Psoas muscle (tissue), 8 donors: ENCODE data around the gene TMEM106C. TPM values are rescaled to one million over a fixed set of nuclear protein-coding genes. Genes with fewer than 3 reads are reported as not detected.

Experiments
- ATAC-seq, 4 donors: fragments of 200-7000 bp; cut with Tn5 transposase; one replicate each; pipeline ENCODE4 v1.9.1; 2020; ENCODE audit warnings: moderate library complexity in 3 of 4, mild to moderate bottlenecking in 2 of 4
- DNase-seq, 2 donors: peaks; one replicate each; pipeline ENCODE4 v3.0.0-alpha.2; 2020
- H3K27ac ChIP-seq: fragments of 200-600 bp; one replicate; pipeline ENCODE4 v1.8.0; 2022
- H3K27me3 ChIP-seq, 3 donors: fragments of 200-600 bp in 1 of 3; one replicate each; pipeline versions ENCODE4 v1.6.1 to v1.8.0; 2013 to 2022; ENCODE audit warnings: low read length in 2 of 3, mild to moderate bottlenecking in 2 of 3, moderate library complexity in 1 of 3; ENCODE audit not compliant: insufficient read depth in 3 of 3
- H3K36me3 ChIP-seq, 2 donors: fragments of 200-600 bp in 1 of 2; one replicate each; pipeline versions ENCODE4 v1.6.1 to v1.8.0; 2013 to 2022; ENCODE audit warnings: low read depth in 1 of 2, mild to moderate bottlenecking in 1 of 2, moderate library complexity in 1 of 2; ENCODE audit not compliant: insufficient read depth in 1 of 2
- H3K4me1 ChIP-seq: fragments of 200-600 bp; one replicate; pipeline ENCODE4 v1.8.0; 2022
- H3K4me3 ChIP-seq: fragments of 200-600 bp; one replicate; pipeline ENCODE4 v1.8.0; 2022; ENCODE audit warnings: mild to moderate bottlenecking
- H3K9me3 ChIP-seq: fragments of 200-600 bp; one replicate; pipeline ENCODE4 v1.8.0; 2022
- CTCF ChIP-seq: fragments of 200-600 bp; IDR thresholded peaks from one replicate; pipeline ENCODE4 v1.8.0; 2022; ENCODE audit warnings: antibody characterized with exemption
- WGBS, 3 donors: extraction: QIAGEN DNeasy Blood & Tissue Kit; methylation state at CpG; one replicate each; pipeline versions ENCODE4 v1.1.6 to v1.1.7; 2013; 5-methylcytosine and 5-hydroxymethylcytosine counted together
- intact Hi-C, 2 donors: fragments of 100-400 bp; cut with DNase I; formaldehyde crosslinking; loops; one replicate each; pipeline versions ENCODE4 v1.11.0 to v1.14.2; 2022
- polyA plus RNA-seq, 3 donors: library from polyadenylated mRNA; stranded (reverse); fragments of 200-250 nt; gene quantifications; one replicate each; pipeline ENCODE4 v1.2.3, GENCODE V29; 2013
- total RNA-seq, 4 donors: library from RNA; stranded (reverse); fragmentation: NEBNext Ultra II Directional in 2 of 4; extraction: Animal tissue kit (Norgen Biotek cat#: 25700) in 2 of 4; gene quantifications; one replicate each; pipeline versions ENCODE4 v1.2.1 to v1.2.4, GENCODE V29; 2021 to 2023
- donor health status: healthy with polysubstance abuse.
- donor health status: DM: no; HTN: no; CAD: no; lungs with moderate emphysema.
- donor health status: Bipolar disorder and iron deficiency.
- donor health status: healthy.
- donor health status: DM: yes; HTN: yes; CAD: no.
- donor health status: DM: no; HTN: no; CAD: no.
- donor health status: DM: no; HTN: no; CAD: no.
- donor health status: DM: yes; HTN: yes; CAD: no.

The TMEM106C gene
- total and polyA plus RNA-seq, 7 donors: 7.7 to 33.4 (median 14.7) TPM

DNA sequence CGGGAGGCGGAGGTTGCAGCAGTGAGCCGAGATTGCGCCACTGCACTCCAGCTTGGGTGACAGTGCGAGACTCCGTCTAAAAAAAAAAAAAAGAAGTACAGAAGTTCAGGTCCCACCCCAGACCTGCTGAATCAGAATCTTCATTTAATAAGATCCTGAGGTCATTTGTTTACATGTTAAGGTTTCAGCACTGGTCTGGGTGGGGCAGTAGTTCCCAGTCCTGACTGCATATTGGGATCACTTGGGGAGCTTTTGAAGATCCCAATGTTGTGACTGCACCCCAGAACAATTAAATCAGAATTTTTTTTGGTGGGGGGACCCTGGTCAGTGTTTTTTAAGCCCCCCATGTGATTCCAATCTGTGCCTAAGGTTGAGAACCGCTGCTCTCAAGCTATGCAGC lies 52.6 kb downstream of the TMEM106C start:
- WGBS, 3 donors: 86 to 95% (median 90%) methylated on average over 7 of the region's 7 CpGs
- ATAC-seq (no peak), DNase-seq (no peak)
- Histone ChIP-seq H3K4me3 (no peak overlapping the region), H3K27ac (no peak overlapping the region), H3K9me3 (no peaks in the 10 kb centered on the region), H3K36me3 (no peaks in the 10 kb centered on the region), H3K27me3 (peaks cover 0 to 3% (median 0%) of the 10 kb centered on the region in 3 donors), H3K4me1 (no peaks in the 10 kb centered on the region)
- intact Hi-C loops: no loop called here
- no peak for TF ChIP-seq CTCF

GRCh38 chr12:48016373-48017020 lies 53.1 kb downstream of the TMEM106C start:
- no peaks in the 10 kb centered on the region for H3K4me1 ChIP-seq
- H3K27me3 ChIP-seq: peaks cover 0 to 3% (median 0%) of the 10 kb centered on the region in 3 donors
- no peaks in the 10 kb centered on the region for H3K36me3 ChIP-seq
- no peak overlapping the region for H3K27ac ChIP-seq
- H3K4me3 ChIP-seq: no peak overlapping the region
- no peak for TF ChIP-seq CTCF
- DNase-seq (no peak), ATAC-seq (no peak)
- H3K9me3 ChIP-seq: no peaks in the 10 kb centered on the region
- intact Hi-C loops: no loop called here
- WGBS, 3 donors: 68 to 73% (median 73%) methylated on average over 8 of the region's 8 CpGs

DNA sequence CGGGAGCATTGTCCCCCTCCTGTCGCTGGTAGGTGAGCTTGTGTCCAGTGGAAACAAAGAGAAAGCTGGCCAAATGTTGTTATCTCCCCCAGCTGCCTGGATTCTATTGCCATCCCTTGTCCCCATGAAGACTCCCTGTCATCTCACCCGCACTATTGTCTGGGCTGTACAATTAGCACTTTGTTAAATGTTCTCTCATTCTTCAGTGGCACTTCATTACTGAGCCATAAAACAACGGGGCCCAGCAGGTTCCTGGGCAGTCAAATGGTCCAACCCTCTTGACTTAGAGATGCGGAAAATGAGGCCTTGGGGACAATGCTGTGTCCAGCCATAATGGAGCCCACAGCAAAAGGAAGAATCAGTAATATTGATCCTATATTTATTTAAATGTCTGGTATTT lies 54.1 kb downstream of the TMEM106C start:
- no peak for DNase-seq
- no peak for TF ChIP-seq CTCF
- no peak overlapping the region for H3K27ac ChIP-seq
- H3K4me1 ChIP-seq: no peaks in the 10 kb centered on the region
- H3K4me3 ChIP-seq: no peak overlapping the region
- H3K36me3 ChIP-seq: no peaks in the 10 kb centered on the region
- WGBS, 3 donors: 59 to 77% (median 62%) methylated on average over 5 of the region's 5 CpGs
- intact Hi-C loops: no loop called here
- peaks cover 0 to 3% (median 0%) of the 10 kb centered on the region in 3 donors for H3K27me3 ChIP-seq
- no peaks in the 10 kb centered on the region for H3K9me3 ChIP-seq
- ATAC-seq: no peak

DNA sequence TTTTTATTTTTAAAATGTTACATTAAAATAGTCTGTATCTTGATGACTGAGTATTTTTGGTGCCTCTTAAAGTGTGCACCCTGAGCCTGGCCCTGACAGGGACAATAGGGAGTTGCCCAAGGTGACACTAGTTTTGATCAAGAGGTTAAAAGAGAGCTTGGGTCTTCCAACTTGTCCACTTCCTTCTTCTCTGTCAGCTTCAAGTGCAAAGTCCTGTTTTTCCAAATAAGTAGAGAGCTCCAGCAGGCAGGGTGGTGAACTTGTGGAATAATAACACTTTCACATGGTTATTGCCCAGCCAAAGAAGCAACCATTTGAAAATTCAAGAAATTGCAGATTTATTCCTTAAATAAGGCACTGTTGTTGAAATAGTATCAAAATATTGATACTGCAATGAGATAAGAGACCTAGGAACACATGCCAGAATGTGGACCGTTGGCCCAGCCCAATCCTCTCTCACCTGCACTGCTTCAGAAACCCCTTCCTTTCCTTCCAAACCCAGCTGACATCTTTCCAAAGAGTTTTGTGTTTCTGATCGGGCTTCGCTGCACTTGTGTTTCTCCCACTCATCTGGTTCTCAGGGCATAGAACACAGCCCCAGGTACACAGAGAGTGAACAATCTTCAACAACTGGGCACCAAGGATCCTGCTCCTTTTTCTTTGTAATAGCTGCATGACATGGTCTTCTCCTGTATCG lies 54.7 kb downstream of the TMEM106C start:
- Histone ChIP-seq H3K36me3 (no peaks in the 10 kb centered on the region), H3K9me3 (no peaks in the 10 kb centered on the region), H3K4me3 (no peak overlapping the region), H3K4me1 (no peaks in the 10 kb centered on the region), H3K27ac (no peak overlapping the region), H3K27me3 (peaks cover 0 to 3% (median 0%) of the 10 kb centered on the region in 3 donors)
- intact Hi-C loops: no loop called here
- WGBS, 3 donors: 75 to 80% (median 79%) methylated on average over 4 of the region's 4 CpGs
- DNase-seq (no peak), ATAC-seq (no peak)
- TF ChIP-seq CTCF: no peak

Other genes starting within 250 kb of the TMEM106C start
- gene ENDOU, start 238.1 kb upstream of the TMEM106C start, total RNA-seq: under 1 TPM in 2 of 4 donors, not detected in 2; 0.13 to 0.15 TPM
- under 1 TPM in 2 of 3 donors, not detected in 1; 0.25 to 0.82 TPM for gene ENDOU, start 238.1 kb upstream of the TMEM106C start, polyA plus RNA-seq
- 10 to 100 TPM in 2 of 4 donors, 1 to 10 TPM in 2; 5.1 to 28.8 (median 11.7) TPM for gene RAPGEF3, start 204.7 kb upstream of the TMEM106C start, total RNA-seq
- gene RAPGEF3, start 204.7 kb upstream of the TMEM106C start, polyA plus RNA-seq: 10 to 100 TPM; 11.7 to 29.9 (median 15.0) TPM
- gene SLC48A1, start 190.4 kb upstream of the TMEM106C start, total RNA-seq: 10 to 100 TPM; 21.8 to 28.7 (median 27.3) TPM
- 10 to 100 TPM; 12.7 to 23.5 (median 19.6) TPM for gene SLC48A1, start 190.4 kb upstream of the TMEM106C start, polyA plus RNA-seq
- 10 to 100 TPM; 21.4 to 27.8 (median 23.5) TPM for gene HDAC7, start 143.7 kb upstream of the TMEM106C start, total RNA-seq
- 10 to 100 TPM; 11.0 to 25.2 (median 13.6) TPM for gene HDAC7, start 143.7 kb upstream of the TMEM106C start, polyA plus RNA-seq
- gene VDR, start 58.6 kb upstream of the TMEM106C start, total RNA-seq: 1 to 10 TPM; 2.5 to 6.1 (median 4.5) TPM
- gene VDR, start 58.6 kb upstream of the TMEM106C start, polyA plus RNA-seq: 1 to 10 TPM in 1 of 3 donors, under 1 TPM in 2; 0.62 to 3.0 (median 0.74) TPM
- gene COL2A1, start 40.9 kb downstream of the TMEM106C start, total RNA-seq: under 1 TPM in 1 of 4 donors, not detected in 3; 0.06 TPM
- gene COL2A1, start 40.9 kb downstream of the TMEM106C start, polyA plus RNA-seq: under 1 TPM in 2 of 3 donors, not detected in 1; 0.07 to 0.41 TPM
- 10 to 100 TPM in 1 of 4 donors, 1 to 10 TPM in 3; 6.3 to 10.2 (median 8.0) TPM for gene SENP1, start 142.5 kb downstream of the TMEM106C start, total RNA-seq
- 1 to 10 TPM; 3.2 to 6.2 (median 3.3) TPM for gene SENP1, start 142.5 kb downstream of the TMEM106C start, polyA plus RNA-seq
- 1,000 to 10,000 TPM in 1 of 4 donors, 100 to 1,000 TPM in 3; 618 to 1,283 (median 817) TPM for gene PFKM, start 155.8 kb downstream of the TMEM106C start, total RNA-seq
- 100 to 1,000 TPM in 2 of 3 donors, 10 to 100 TPM in 1; 65.1 to 529 (median 344) TPM for gene PFKM, start 155.8 kb downstream of the TMEM106C start, polyA plus RNA-seq
- gene ASB8, start 193.9 kb downstream of the TMEM106C start, total RNA-seq: 100 to 1,000 TPM; 158 to 477 (median 228) TPM
- gene ASB8, start 193.9 kb downstream of the TMEM106C start, polyA plus RNA-seq: 100 to 1,000 TPM in 2 of 3 donors, 10 to 100 TPM in 1; 49.3 to 206 (median 155) TPM
- under 1 TPM; 0.47 to 0.84 (median 0.63) TPM for gene CCDC184, start 220.0 kb downstream of the TMEM106C start, total RNA-seq
- gene CCDC184, start 220.0 kb downstream of the TMEM106C start, polyA plus RNA-seq: under 1 TPM; 0.16 to 0.49 (median 0.45) TPM
- gene OR10AD1, start 239.7 kb downstream of the TMEM106C start, total RNA-seq: not detected
- under 1 TPM in 1 of 3 donors, not detected in 2; 0.01 TPM for gene OR10AD1, start 239.7 kb downstream of the TMEM106C start, polyA plus RNA-seq